A673 (cell line): Measurements from ENCODE around the gene MON2. TPM values are rescaled to one million over a fixed set of nuclear protein-coding genes. Genes with fewer than 3 reads are reported as not detected.

Source experiments
- BruUV-seq: library from RNA; stranded (reverse); fragments of 400-500 nt; replicated peaks from 2 replicates; lab custom pipeline; 2021; lab: Mats Ljungman, UMichigan
- CTCF ChIA-PET: fragments of 300-600 bp; sonication (Branson Sonifier 250); formaldehyde crosslinking; loops from one replicate; lab custom pipeline; 2022; ENCODE audit warnings: antibody characterized with exemption; lab: Charles Lee
- POLR2A ChIA-PET: fragments of 300-600 bp; sonication (Branson Sonifier 250); formaldehyde crosslinking; loops from one replicate; lab custom pipeline; 2022; ENCODE audit warnings: antibody characterized with exemption; ENCODE audit not compliant: low non-redundant PET; lab: Charles Lee
- DNase-seq: peaks from one replicate; pipeline ENCODE4 v3.0.0-alpha.2; 2015; ENCODE audit warnings: low spot score
- H3K27ac ChIP-seq: fragments of 200-600 bp; sonication (generic); 2 replicates; pipeline ENCODE4 v1.5.1; 2016; ENCODE audit warnings: mixed run types, low read depth, mild to moderate bottlenecking, mixed read lengths, antibody characterized with exemption, low read length; ENCODE audit not compliant: poor library complexity, severe bottlenecking
- H3K27me3 ChIP-seq: fragments of 200-600 bp; sonication (generic); replicated peaks from 2 replicates; pipeline ENCODE4 v1.6.1; 2017; ENCODE audit warnings: mixed run types, low read depth, mild to moderate bottlenecking, mixed read lengths, antibody characterized with exemption, low read length; ENCODE audit not compliant: insufficient read depth, poor library complexity
- H3K36me3 ChIP-seq: fragments of 200-600 bp; sonication (generic); 2 replicates; pipeline ENCODE4 v1.6.1; 2016; ENCODE audit warnings: mixed run types, mild to moderate bottlenecking, mixed read lengths, antibody characterized with exemption, low read length; ENCODE audit not compliant: insufficient read depth, poor library complexity, severe bottlenecking
- H3K4me1 ChIP-seq: fragments of 200-600 bp; sonication (generic); 2 replicates; pipeline ENCODE4 v1.6.1; 2017; ENCODE audit warnings: mixed run types, mild to moderate bottlenecking, mixed read lengths, antibody characterized with exemption, low read length; ENCODE audit not compliant: insufficient read depth, poor library complexity, severe bottlenecking
- H3K4me3 ChIP-seq: fragments of 200-600 bp; sonication (generic); 2 replicates; pipeline ENCODE4 v1.5.1; 2016; ENCODE audit warnings: low read depth, mixed run types, mild to moderate bottlenecking, mixed read lengths, low read length; ENCODE audit not compliant: poor library complexity, severe bottlenecking
- H3K9me3 ChIP-seq: fragments of 200-600 bp; sonication (generic); 2 replicates; pipeline ENCODE4 v1.6.1; 2016; ENCODE audit warnings: mixed run types, low read depth, mild to moderate bottlenecking, mixed read lengths, antibody characterized with exemption, low read length; ENCODE audit not compliant: poor library complexity, severe bottlenecking
- CTCF ChIP-seq: fragments of 300-800, 200-600 bp; sonication (generic); conservative IDR thresholded peaks from 2 replicates; pipeline ENCODE4 v1.5.1; 2017; ENCODE audit warnings: low read depth, mild to moderate bottlenecking, antibody characterized with exemption, low read length, moderate library complexity, mixed read lengths
- EZH2 ChIP-seq: fragments of 200-600 bp; sonication (generic); IDR thresholded peaks from 2 replicates; pipeline ENCODE4 v1.6.1; 2017; ENCODE audit warnings: borderline replicate concordance, low read depth, mild to moderate bottlenecking, mixed read lengths, antibody characterized with exemption, low read length; ENCODE audit not compliant: poor library complexity, severe bottlenecking
- intact Hi-C: fragments of 100-400 bp; cut with micrococcal nuclease; formaldehyde crosslinking; loops from one replicate; pipeline ENCODE4 v1.10.0; 2022; ENCODE audit not compliant: unreplicated experiment
- total RNA-seq: library from RNA; stranded (reverse); gene quantifications from 2 replicates; pipeline ENCODE4 v1.2.3, GENCODE V29; 2021

Gene MON2
- total RNA-seq, 1 experiment from 2014 or later = 36.0 TPM

DNA sequence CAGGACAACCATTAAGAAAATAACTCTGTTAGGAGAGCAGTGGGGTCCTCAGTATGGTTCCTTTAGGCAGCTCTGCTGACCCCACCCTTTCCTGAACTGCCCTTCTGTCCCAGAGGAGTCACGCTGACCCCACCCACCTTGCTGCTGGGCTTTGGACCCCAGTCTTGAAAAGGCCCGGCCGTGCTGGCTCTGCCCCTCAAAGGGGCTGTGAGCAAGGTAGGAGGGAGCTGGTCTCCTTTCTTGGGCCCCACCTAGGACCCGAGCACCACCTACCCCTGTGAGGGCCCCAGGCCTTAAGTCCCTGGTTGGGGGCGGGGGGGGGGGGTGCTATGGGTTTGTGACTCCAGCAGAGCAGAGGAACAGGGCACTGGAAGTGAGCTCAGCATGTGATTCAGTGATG is 171.1 kb downstream of the MON2 start:
- intact Hi-C loops = no loop called here
- Histone ChIP-seq H3K36me3 (no peaks in the 10 kb centered on the region), H3K4me3 (no peak overlapping the region), H3K4me1 (peaks cover 2% of the 10 kb centered on the region), H3K27me3 (no peaks in the 10 kb centered on the region), H3K27ac (no peak overlapping the region), H3K9me3 (no peaks in the 10 kb centered on the region)
- TF ChIP-seq CTCF (no peak), EZH2 (no peak)
- POLR2A ChIA-PET = interaction anchor here (0.6 kb wide), 1 partner anchor 99 kb away, joined by 3 read pairs; no protein-coding TSS in a partner anchor
- BruUV-seq = no TSS peak
- CTCF ChIA-PET = no interaction called here
- no peak for DNase-seq

DNA sequence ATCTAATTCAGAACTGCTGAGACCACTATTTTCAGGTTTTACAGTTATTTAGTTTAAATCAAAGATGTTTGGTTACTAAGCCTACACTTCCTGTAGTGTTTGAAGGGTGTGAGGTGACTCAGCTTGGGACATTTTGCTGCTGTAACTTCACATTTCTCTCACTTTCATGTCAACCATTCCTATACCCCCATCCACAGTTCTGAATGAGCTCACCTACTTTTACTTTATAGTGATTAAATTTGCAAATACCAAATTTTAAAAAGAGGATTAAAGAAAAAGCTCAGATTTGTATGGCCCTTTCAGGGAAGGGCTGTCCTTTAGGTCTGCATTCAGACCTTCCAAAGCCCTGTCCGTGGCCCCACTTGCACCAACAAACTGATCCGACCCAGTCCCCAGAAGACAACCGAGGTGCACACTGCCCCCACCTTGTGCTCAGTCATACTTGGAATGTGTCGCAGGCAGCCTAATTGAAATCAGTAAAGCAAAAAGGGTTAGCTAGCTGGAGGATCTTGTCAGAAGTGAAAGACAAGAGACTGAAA is 174.4 kb downstream of the MON2 start:
- ChIA-PET CTCF (no interaction called here), POLR2A (no interaction called here)
- H3K4me3 ChIP-seq = no peak overlapping the region
- intact Hi-C loops = no loop called here
- H3K9me3 ChIP-seq = no peaks in the 10 kb centered on the region
- H3K36me3 ChIP-seq = no peaks in the 10 kb centered on the region
- H3K4me1 ChIP-seq = no peaks in the 10 kb centered on the region
- BruUV-seq = no TSS peak
- H3K27me3 ChIP-seq = no peaks in the 10 kb centered on the region
- no peak overlapping the region for H3K27ac ChIP-seq
- DNase-seq = peak; percentile 5
- TF ChIP-seq CTCF (no peak), EZH2 (no peak)

DNA sequence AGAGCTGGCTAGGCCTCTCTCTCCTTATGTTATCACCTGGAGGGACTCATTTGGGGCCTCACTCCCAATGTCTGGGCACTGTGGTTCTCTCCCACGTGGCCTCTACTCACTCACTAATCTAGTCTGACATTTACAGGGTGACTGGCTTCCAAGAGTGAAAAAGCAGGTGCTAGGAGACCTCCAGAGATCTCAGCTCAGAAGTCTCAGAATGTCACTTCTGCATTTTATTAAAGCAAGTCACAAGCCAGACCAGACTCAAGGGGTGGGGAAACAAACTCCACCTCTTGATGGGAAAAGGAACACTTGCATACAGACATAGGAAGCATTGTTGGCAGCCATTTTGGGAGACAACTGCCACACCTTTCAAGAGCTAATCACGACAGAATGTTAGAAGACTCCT is 175.9 kb downstream of the MON2 start:
- no peaks in the 10 kb centered on the region for H3K27me3 ChIP-seq
- no TSS peak for BruUV-seq
- H3K27ac ChIP-seq = no peak overlapping the region
- no peak overlapping the region for H3K4me3 ChIP-seq
- H3K9me3 ChIP-seq = no peaks in the 10 kb centered on the region
- intact Hi-C loops = no loop called here
- no peak for DNase-seq
- H3K4me1 ChIP-seq = no peaks in the 10 kb centered on the region
- CTCF ChIA-PET = no interaction called here
- no peak for TF ChIP-seq CTCF
- TF ChIP-seq EZH2 = no peak
- POLR2A ChIA-PET = no interaction called here
- H3K36me3 ChIP-seq = no peaks in the 10 kb centered on the region
